Measurements from ENCODE around the gene RFX4. TPM values are rescaled to one million over a fixed set of nuclear protein-coding genes. Genes with fewer than 3 reads are reported as not detected.

The RFX4 gene
- total RNA-seq, 1 experiment from 2014 or later = not detected

DNA sequence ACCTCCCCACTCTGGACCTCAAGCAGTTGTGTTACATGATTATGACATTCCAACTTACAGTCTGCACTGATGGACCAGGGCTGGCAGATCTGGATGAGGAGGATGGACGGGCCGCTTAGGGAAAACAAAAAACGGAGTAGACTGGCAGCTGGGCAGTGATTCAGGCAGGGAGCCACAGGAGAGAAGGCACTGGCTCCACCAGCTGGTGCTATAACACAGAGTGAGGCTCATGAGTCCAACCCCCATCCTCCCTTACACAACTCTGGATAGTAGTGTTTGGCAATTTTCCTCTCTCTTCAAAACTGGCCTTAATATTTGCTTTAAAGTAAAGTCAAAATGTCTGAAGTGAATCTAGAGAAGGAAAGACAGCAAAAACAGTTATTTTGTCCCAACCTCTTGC is 181.9 kb downstream of the RFX4 start:
- no TSS peak for BruUV-seq (replicated peaks)
- ATAC-seq = peak; percentile 40; the same call in 1 of the 2 replicates
- TF ChIP-seq JUND (IDR thresholded peaks at IDR 0.05) (no peak), RAD21 (IDR thresholded peaks at IDR 0.05; ENCODE audit: low read depth) (peak; percentile 27)
- ChIA-PET POLR2A (interaction anchor here (0.7 to 0.8 kb wide), 2 partner anchors 8 to 280 kb away, joined by 6 to 10 read pairs; no protein-coding TSS in a partner anchor), CTCF (no interaction called here), RAD21 (ENCODE audit: low non-redundant PET in 1 of 2, low total read pairs in 2 of 2, uncharacterized antibody in 2 of 2, unreplicated experiment in 2 of 2) (no interaction called here)
- no peaks in the 10 kb centered on the region for H3K9me2 ChIP-seq (ENCODE audit: insufficient read depth)
- no peak overlapping the region for H3K27ac ChIP-seq (ENCODE audit: low read depth, low read length)
- H3K4me1 ChIP-seq (ENCODE audit: control insufficient read depth in 1 of 2, insufficient read depth in 2 of 2, low read length in 2 of 2) = no peaks in the 10 kb centered on the region
- H3K4me2 ChIP-seq (ENCODE audit: low read length) = no peak overlapping the region
- no peak for DNase-seq (ENCODE audit: low read depth, low spot score)
- H3K36me3 ChIP-seq (ENCODE audit: control insufficient read depth in 1 of 2, insufficient read depth in 2 of 2, low read length in 2 of 2) = no peaks in the 10 kb centered on the region
- no peak overlapping the region for H3K4me3 ChIP-seq (replicated peaks in 1 of 2; ENCODE audit: low read depth in 1 of 2, low read length in 2 of 2)
- intact Hi-C loops (cut with micrococcal nuclease) = no loop called here
- H3K9ac ChIP-seq (ENCODE audit: low read length) = no peak overlapping the region
- H3K27me3 ChIP-seq (ENCODE audit: insufficient read depth, low read length) = no peaks in the 10 kb centered on the region
- H3K79me2 ChIP-seq (ENCODE audit: insufficient read depth, low read length) = no peaks in the 10 kb centered on the region
- H2AFZ ChIP-seq (ENCODE audit: low read depth, low read length, poor library complexity, severe bottlenecking) = no peak overlapping the region
- no peaks in the 10 kb centered on the region for H4K20me1 ChIP-seq (ENCODE audit: insufficient read depth)
- no peaks in the 10 kb centered on the region for H3K9me3 ChIP-seq (ENCODE audit: control insufficient read depth in 1 of 2, insufficient read depth in 1 of 2, low read depth in 1 of 2, low read length in 2 of 2)

DNA sequence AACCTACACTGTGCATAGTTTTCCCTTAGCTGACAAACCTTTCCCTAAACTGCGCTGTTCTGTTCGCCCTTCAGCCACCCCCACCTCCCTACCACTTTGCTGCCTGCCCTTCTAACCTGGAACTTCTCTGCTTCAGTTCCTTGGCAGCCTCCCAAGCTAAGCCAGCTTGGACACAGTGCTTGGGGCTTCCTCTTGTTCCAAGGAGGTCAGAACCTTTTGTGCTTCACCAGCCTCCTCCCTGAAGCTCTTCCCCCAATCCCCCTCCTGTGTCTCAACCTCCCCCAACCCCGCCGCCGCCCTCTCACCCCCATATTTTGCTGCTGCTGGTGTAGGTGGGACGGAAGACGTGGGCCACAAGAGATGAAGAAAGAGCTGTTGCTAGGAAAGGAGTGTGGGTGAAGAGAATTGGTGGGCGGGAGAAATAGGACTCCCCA is 183.6 kb downstream of the RFX4 start:
- Histone ChIP-seq H3K4me2 (ENCODE audit: low read length) (no peak overlapping the region), H3K9ac (ENCODE audit: low read length) (no peak overlapping the region), H3K27me3 (ENCODE audit: insufficient read depth, low read length) (no peaks in the 10 kb centered on the region), H3K4me1 (ENCODE audit: control insufficient read depth in 1 of 2, insufficient read depth in 2 of 2, low read length in 2 of 2) (no peaks in the 10 kb centered on the region), H2AFZ (ENCODE audit: low read depth, low read length, poor library complexity, severe bottlenecking) (no peak overlapping the region), H3K9me3 (ENCODE audit: control insufficient read depth in 1 of 2, insufficient read depth in 1 of 2, low read depth in 1 of 2, low read length in 2 of 2) (no peaks in the 10 kb centered on the region), H4K20me1 (ENCODE audit: insufficient read depth) (no peaks in the 10 kb centered on the region), H3K79me2 (ENCODE audit: insufficient read depth, low read length) (no peaks in the 10 kb centered on the region), H3K36me3 (ENCODE audit: control insufficient read depth in 1 of 2, insufficient read depth in 2 of 2, low read length in 2 of 2) (no peaks in the 10 kb centered on the region), H3K9me2 (ENCODE audit: insufficient read depth) (no peaks in the 10 kb centered on the region), H3K4me3 (replicated peaks in 1 of 2; ENCODE audit: low read depth in 1 of 2, low read length in 2 of 2) (no peak overlapping the region), H3K27ac (ENCODE audit: low read depth, low read length) (no peak overlapping the region)
- no TSS peak for BruUV-seq (replicated peaks)
- ChIA-PET POLR2A (no interaction called here), RAD21 (ENCODE audit: low non-redundant PET in 1 of 2, low total read pairs in 2 of 2, uncharacterized antibody in 2 of 2, unreplicated experiment in 2 of 2) (no interaction called here), CTCF (no interaction called here)
- intact Hi-C loops (cut with micrococcal nuclease) = no loop called here
- ATAC-seq = no peak
- no peak for TF ChIP-seq FOSL1 (IDR thresholded peaks at IDR 0.05; ENCODE audit: low read depth)
- no peak for TF ChIP-seq POLR2AphosphoS5 (IDR thresholded peaks at IDR 0.05; ENCODE audit: low read depth, low read length)
- no peak for TF ChIP-seq SIN3A (IDR thresholded peaks at IDR 0.05; ENCODE audit: low read depth)
- TF ChIP-seq, protein P1, sequence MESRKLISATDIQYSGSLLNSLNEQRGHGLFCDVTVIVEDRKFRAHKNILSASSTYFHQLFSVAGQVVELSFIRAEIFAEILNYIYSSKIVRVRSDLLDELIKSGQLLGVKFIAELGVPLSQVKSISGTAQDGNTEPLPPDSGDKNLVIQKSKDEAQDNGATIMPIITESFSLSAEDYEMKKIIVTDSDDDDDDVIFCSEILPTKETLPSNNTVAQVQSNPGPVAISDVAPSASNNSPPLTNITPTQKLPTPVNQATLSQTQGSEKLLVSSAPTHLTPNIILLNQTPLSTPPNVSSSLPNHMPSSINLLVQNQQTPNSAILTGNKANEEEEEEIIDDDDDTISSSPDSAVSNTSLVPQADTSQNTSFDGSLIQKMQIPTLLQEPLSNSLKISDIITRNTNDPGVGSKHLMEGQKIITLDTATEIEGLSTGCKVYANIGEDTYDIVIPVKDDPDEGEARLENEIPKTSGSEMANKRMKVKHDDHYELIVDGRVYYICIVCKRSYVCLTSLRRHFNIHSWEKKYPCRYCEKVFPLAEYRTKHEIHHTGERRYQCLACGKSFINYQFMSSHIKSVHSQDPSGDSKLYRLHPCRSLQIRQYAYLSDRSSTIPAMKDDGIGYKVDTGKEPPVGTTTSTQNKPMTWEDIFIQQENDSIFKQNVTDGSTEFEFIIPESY (IDR thresholded peaks at IDR 0.05; ENCODE audit: extremely low read depth, insufficient replicate concordance, low read length) = no peak
- no peak for DNase-seq (ENCODE audit: low read depth, low spot score)

All from HCT116 (cell line).